EL (cell line): ENCODE measurements around the gene RPL36.
A peak's percentile ranks its signal among the peaks of the same experiment; 100 is the strongest.

Experiments used
- DNase-seq: peaks from one replicate; pipeline ENCODE4 v3.0.0-alpha.2; 2016

The RPL36 gene

DNA sequence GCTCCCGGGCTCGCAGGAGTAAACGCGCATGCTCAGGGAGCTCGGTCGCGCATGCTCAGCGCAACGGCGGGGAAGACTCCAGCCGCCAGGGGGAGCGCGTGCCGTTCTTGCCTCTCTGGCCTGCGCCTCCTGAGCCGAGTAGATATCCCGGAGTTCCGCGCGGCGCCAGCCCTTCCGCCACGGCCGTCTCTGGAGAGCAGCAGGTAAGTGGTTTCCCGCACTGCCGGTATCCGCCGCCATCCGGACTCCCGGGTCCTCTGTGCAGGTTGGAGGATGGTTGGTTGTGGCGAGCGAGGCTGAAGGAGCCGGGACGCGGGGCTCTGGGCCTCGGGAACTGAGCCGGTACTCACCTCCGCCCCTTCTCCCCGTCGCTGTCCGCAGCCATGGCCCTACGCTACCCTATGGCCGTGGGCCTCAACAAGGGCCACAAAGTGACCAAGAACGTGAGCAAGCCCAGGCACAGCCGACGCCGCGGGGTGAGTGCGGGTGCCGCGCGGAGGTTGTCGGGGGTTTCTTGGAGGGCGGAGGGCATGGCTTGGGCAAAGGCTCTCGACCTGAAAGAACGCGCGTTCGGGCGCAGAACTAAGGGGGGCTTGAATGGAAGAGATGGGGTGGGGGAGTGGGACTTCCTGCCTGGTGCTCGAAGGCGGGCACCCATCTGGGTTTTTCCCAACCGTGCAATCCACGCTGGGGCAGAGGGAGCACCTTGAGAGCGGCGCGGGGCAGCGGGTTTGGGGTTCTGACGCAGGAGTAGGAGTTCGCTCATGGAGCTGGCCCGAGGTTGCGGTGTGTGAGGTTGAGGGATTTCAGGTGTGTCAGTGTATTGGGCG is at the start of gene RPL36:
TSS of gene RPL36 (plus strand) at position 171 of the 830 bp plus-strand sequence. CDS start at position 384, 213 bp downstream.
- peak; percentile 96 for DNase-seq

DNA sequence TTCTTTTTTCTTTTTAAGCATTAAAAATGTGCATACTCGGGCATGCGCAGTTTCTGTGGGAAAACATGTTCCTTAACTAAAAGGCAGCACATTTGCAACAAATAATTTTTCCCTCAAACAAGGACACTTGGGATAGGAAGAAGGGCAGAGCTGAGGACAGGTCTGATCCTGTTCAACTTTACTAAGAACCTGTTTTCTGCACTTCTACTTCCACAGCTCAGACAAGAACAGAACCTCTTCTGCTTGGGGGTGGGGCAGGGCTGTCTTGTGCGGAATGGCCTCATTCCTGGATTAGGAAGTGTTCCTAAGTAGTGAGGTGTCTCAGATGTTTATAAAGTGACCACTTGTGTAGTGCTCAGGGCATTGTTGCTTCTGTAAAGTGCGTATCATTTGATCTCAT is 48.9 kb upstream of the RPL36 start:
- DNase-seq: no peak

DNA sequence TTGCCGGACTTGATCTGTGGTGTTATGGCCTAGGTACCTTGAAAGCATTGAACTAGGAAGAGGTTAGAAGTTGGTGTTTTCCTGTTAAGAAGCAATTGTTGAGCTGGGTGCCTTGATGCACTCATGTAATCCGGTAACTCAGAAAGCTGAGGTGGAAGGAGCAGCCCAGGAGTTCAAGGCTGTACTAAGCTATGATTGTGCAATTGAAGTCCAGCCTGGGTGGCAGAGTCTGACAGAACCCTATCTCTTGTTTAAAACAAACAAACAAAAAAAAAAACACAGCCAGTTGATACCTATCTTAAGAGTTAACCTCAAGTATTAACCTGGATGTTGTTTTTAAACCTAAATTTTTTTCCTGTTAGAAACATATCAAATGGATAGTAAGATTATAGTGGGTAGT is 47.9 kb upstream of the RPL36 start:
- no peak for DNase-seq

- DNase-seq: no peak
Observed at GRCh38 chr19:5643060-5643459, 47.0 kb upstream of the RPL36 start.

GRCh38 chr19:5644037-5644436 is 46.1 kb upstream of the RPL36 start:
- DNase-seq: no peak

DNA sequence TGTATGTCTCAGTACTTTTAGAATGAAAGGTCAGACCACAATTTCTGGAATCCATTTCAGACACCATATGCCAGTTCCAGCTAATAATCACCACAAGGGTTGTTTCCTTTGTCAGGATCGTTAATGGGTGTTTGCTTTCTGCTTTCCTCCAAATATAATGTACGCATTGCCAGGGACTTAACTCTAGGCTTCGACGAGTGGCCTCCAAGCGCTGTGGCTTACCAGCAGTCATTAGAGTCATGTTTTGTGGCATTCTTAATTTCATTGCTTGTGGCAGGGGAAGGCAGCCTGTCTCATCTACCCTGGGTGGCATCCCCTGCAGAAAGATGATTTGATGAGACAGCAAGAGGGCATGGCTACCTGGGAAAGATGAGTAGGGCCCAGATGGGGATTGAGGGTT is 44.7 kb upstream of the RPL36 start:
- no peak for DNase-seq

DNA sequence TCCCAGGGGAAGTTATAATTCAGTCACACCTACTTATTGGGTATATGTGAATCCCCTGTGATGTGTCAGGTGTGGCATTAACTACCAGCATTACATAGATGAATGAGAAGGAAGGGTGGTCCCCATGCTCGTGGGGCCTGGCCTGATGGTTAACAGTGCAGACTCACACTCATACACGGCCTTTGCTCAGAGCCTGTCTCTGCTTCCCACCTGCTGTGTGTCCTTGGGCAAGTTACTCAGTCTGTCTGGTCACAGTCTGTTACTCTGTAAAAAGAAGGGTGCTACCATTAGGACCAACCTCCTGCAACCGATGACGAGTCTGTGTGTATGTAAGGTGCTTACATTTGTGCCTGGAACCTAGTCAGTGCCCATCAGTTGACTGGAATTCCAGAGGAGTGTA is 43.4 kb upstream of the RPL36 start:
- DNase-seq: no peak

DNA sequence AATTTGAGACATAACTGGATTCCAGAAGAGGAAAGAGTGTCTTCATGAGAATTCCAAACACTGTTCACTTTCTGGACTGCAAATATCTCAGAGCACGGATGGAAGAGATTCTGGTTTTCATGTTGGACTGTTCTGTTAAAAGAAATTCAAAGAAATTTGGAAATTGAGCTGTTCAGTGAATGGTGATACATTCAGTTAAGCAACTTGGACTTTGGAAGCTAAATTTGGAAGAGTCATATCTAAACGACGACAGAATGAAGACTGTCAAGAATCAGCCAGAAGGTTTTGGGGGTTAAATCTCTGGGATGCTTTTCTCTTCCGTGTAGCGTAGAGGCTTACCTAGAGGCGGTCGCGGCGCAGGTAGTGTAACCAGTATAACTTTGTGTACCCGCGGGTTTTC is 41.6 kb upstream of the RPL36 start:
- DNase-seq: no peak

DNA sequence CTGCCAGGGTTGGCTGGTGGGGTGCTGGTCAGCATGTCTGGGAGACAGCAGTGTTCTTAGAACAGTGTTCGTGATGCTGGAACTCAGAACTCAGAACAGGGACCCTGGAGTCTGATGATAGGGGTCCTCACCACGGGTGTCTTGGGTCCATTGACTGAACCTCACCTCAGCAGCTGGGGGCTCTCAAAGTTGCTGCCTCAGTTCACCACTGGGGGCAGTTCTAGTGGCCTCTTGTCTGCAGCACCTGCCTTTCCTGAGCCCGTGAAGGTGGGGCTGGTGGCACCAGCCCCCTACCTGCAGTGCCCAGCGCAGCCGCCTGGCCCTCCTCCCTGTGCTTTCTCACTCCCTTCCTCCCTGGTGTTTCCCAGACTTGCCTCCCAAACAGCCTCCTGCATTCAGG is 38.7 kb upstream of the RPL36 start:
- no peak for DNase-seq

GRCh38 chr19:5652261-5652660 is 37.8 kb upstream of the RPL36 start:
- DNase-seq: no peak

GRCh38 chr19:5654931-5655330 is 35.2 kb upstream of the RPL36 start:
- DNase-seq: no peak

GRCh38 chr19:5655412-5655811 is 34.7 kb upstream of the RPL36 start:
- no peak for DNase-seq

- no peak for DNase-seq
Observed at GRCh38 chr19:5661483-5661882, 28.6 kb upstream of the RPL36 start.

GRCh38 chr19:5663904-5664303 is 26.2 kb upstream of the RPL36 start:
- DNase-seq: no peak

DNA sequence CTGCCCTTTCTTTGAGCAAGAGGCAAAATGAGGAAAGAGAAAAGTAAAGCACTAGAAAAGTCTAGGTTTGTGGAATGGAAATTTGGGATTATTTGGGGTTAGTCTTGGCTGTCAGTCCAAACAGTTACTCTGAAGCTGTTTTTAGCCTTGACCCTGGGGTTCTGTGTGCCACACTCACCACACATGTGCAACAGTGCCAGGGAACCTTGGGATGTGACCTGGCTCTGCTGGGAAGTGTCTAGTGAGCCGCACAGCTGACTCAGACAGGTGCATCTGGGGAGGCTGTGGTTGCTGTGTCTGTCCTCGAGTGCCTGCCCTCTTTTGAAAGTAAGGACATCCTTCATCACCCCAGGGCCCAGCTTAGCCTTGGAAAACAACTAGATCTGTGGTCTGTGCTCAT is 25.6 kb upstream of the RPL36 start:
- DNase-seq: no peak

- DNase-seq: peak; percentile 71
Observed at GRCh38 chr19:5665781-5666513, 24.1 kb upstream of the RPL36 start.

DNA sequence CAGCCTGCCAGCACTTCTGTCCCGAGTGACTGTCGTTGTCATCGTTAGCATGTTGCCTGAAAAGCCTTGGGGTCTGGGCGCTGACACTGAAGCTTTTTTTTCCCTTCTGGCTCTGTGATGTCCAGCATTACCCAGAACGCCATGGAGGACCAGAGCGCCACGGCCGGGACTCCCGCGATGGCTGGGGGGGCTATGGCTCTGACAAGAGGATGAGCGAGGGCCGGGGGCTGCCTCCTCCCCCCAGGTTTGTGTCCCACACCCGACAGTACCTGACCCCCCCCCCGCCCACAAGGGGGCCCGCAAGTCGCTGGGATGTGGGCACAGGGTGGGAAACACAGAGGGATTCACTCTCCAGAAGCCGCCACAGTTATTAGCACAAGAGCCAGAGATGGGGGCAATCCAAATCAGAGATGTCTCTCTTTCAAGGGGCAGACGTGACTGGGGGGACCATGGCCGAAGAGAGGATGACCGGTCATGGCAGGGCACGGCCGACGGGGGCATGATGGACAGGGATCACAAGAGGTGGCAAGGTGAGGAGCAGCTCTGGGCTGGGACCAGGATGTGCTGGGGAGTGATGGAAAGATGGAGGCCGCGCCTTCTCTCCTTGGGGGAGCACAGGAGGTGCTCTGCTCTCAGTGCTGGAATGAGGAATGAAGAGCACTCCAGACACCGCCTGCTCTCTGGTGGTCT is 23.0 kb upstream of the RPL36 start:
- DNase-seq: no peak

DNA sequence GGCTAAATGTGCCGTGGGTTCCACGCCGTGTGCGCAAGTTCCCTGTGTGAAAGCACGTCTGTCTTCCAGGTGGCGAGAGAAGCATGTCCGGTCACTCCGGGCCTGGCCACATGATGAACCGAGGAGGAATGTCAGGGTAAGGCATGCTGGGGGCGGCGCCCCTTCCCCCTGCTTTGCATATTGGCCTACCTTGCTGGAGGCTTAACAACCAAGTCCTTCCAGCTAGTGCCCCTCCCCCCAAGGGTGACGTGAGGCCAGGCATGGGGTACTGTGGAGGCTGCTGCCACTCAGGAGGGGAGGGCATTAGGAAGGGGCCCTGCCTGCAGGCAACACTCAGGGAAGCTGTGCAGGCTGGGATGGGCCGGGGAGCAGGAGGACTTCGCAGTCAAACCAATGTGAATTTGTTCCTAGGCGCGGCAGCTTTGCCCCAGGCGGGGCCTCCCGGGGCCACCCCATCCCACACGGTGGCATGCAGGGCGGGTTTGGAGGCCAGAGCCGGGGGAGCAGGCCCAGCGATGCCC is 22.3 kb upstream of the RPL36 start:
- no peak for DNase-seq

GRCh38 chr19:5669212-5669611 is 20.9 kb upstream of the RPL36 start:
- no peak for DNase-seq

DNA sequence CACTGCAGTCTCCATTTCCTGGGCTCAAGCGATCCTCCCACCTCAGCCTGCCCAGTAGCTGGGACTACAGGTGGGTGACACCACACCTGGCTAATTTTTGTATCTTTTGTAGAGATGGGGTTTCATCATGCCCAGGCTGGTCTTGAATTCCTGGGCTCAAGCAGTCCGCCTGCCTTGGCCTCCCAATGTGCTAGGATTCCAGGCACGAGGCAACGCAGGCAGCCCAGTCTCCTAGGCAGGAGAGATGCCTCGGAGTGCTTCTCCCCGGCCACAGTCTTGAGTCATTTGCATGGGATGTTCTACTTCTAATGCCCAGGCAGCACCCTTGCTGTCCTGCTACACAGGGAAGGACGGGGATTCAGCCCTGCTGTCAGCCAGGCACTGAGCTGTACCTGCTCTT is 18.5 kb upstream of the RPL36 start:
- no peak for DNase-seq

DNA sequence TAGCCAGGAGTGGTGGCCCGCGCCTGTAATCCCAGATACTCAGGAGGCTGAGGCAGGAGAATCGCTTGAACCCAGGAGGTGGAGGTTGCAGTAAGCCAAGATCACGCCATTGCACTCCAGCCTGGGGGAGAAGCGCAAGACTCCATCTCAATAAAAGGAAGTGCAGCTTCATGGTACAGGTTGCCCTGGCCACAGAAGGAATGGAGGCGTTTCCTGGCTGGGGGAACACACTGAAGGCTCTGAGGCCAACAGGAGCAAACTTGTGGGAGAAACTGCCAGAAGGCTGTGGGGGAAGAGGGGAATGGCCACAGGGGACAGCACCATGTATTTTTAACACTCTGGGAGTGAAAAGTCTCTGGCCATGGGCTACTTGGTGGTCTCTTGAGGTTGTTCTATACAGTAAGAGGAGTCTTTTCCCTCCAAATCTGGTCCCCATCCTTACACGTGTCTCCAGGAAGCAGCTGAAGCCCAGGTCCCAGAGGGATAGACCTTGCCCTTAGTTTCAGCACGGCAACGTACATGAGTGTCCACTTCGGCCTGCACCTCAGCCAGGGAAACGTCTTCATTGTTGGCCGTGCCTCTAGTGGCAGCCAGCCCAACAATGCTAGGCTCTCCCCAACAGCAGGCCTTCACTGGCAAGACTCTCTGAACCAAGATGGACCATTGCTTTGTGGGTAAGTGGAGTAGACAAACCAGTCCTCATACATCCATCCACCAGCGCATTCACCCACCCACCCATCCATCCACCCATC is 17.2 kb upstream of the RPL36 start:
- no peak for DNase-seq

GRCh38 chr19:5673752-5674151 is 16.3 kb upstream of the RPL36 start:
- no peak for DNase-seq

DNA sequence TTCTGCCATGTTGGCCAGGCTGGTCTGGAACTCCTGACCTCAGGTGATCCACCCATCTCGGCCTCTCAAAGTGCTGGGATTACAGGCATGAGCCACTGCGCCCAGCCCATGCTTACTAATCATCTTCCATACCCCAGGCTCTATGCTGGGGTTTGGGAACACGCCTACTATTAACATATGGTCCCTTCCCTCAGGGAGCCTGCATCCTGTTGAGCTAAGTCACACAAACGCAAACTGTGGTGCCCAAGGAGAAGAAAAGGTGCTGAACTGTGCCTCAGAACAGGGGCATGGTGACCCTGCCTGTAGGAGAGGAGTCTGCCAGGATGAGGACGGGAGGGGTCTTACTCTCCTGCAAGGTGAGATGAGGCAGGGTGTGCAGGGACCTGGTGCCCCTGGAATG is 15.4 kb upstream of the RPL36 start:
- DNase-seq: no peak
